PFSK-1 (cell line): Measurements from ENCODE around the gene BRIX1.

ENCODE experiments used
- FOXP2 ChIP-seq: optimal IDR thresholded peaks from 2 replicates; pipeline ENCODE3; 2011; ENCODE audit warnings: borderline replicate concordance, control low read depth, inconsistent platforms; ENCODE audit not compliant: insufficient read depth; ENCODE audit errors: extremely low read length, extremely low read depth
- POLR2AphosphoS5 ChIP-seq: IDR thresholded peaks from 2 replicates; pipeline ENCODE4 v1.6.1; 2012; ENCODE audit warnings: low read depth, mild to moderate bottlenecking, control low read depth, low read length, moderate library complexity
- SIN3A ChIP-seq: IDR thresholded peaks from 2 replicates; pipeline ENCODE4 v1.6.1; 2012; ENCODE audit warnings: mild to moderate bottlenecking, low read length, moderate library complexity, borderline replicate concordance; ENCODE audit not compliant: insufficient read depth
- TAF1 ChIP-seq: IDR thresholded peaks from 2 replicates; pipeline ENCODE4 v1.6.1; 2012; ENCODE audit warnings: low read length, control low read depth, borderline replicate concordance; ENCODE audit not compliant: insufficient read depth
- TF ChIP-seq, protein P1 (sequence below), 2 experiments: IDR thresholded peaks; 2 replicates each; pipeline versions ENCODE4 v1.6.1 to v1.8.0; 2011 to 2012; ENCODE audit warnings: low read depth in 2 of 2, low read length in 2 of 2, control low read depth in 1 of 2, inconsistent platforms in 1 of 2, mild to moderate bottlenecking in 1 of 2, moderate library complexity in 1 of 2; ENCODE audit not compliant: insufficient read depth in 1 of 2

Gene BRIX1

DNA sequence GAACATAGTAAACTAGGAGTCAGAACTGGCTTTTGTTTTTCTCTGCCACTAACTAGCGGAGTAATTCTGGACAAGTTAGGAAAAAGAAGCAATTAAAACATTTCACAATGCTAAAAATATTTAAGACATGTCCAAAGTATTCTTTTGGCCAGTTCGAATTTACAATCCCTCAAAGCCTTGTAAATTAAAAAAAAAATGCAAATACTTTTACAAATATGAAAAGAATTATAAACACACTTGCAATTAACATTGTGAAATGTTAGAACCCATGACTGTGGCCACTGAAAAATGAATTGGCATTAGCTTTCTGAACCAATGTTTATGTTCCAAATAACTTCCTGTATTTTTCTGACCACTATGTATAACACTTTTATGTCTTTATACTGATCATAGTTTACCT is 2.4 kb upstream of the BRIX1 start:
- no peak for TF ChIP-seq FOXP2
- TF ChIP-seq, protein P1, sequence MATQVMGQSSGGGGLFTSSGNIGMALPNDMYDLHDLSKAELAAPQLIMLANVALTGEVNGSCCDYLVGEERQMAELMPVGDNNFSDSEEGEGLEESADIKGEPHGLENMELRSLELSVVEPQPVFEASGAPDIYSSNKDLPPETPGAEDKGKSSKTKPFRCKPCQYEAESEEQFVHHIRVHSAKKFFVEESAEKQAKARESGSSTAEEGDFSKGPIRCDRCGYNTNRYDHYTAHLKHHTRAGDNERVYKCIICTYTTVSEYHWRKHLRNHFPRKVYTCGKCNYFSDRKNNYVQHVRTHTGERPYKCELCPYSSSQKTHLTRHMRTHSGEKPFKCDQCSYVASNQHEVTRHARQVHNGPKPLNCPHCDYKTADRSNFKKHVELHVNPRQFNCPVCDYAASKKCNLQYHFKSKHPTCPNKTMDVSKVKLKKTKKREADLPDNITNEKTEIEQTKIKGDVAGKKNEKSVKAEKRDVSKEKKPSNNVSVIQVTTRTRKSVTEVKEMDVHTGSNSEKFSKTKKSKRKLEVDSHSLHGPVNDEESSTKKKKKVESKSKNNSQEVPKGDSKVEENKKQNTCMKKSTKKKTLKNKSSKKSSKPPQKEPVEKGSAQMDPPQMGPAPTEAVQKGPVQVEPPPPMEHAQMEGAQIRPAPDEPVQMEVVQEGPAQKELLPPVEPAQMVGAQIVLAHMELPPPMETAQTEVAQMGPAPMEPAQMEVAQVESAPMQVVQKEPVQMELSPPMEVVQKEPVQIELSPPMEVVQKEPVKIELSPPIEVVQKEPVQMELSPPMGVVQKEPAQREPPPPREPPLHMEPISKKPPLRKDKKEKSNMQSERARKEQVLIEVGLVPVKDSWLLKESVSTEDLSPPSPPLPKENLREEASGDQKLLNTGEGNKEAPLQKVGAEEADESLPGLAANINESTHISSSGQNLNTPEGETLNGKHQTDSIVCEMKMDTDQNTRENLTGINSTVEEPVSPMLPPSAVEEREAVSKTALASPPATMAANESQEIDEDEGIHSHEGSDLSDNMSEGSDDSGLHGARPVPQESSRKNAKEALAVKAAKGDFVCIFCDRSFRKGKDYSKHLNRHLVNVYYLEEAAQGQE (IDR thresholded peaks at IDR 0.05; ENCODE audit: insufficient read depth in 1 of 2, low read depth in 2 of 2, low read length in 2 of 2): no peak
- TF ChIP-seq SIN3A: no peak
- TF ChIP-seq POLR2AphosphoS5: no peak
- no peak for TF ChIP-seq TAF1

GRCh38 chr5:34914671-34915138 is 806 bp upstream of the BRIX1 start:
- TF ChIP-seq, protein P1 (IDR thresholded peaks at IDR 0.05; ENCODE audit: insufficient read depth in 1 of 2, low read depth in 2 of 2, low read length in 2 of 2): no peak
- no peak for TF ChIP-seq FOXP2
- no peak for TF ChIP-seq SIN3A
- TF ChIP-seq TAF1: no peak

GRCh38 chr5:34915856-34916192 is 313 bp downstream of the BRIX1 start:
- TF ChIP-seq, protein P1 (IDR thresholded peaks at IDR 0.05; ENCODE audit: insufficient read depth in 1 of 2, low read depth in 2 of 2, low read length in 2 of 2): no peak
- no peak for TF ChIP-seq FOXP2
- TF ChIP-seq SIN3A: no peak
- no peak for TF ChIP-seq POLR2AphosphoS5
- TF ChIP-seq TAF1: no peak

DNA sequence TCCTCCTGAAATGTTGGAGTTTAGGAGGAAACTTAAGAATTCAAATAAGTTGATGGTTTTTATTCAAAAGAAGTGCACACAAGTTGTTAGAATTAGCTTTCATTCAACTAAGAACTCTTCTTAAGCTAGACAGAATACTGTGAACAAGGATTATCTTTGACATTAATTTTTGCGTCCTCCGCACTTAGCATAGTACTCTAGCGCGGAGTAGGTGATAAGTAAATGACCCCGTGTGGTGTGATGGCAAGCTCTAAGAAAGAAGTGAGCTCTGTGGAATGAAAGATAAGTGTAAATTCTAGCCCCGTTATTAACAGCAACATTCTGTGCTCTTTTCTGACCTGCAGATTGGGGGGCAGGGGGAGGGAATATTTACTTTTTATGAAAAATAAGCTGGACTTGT is 1.0 kb downstream of the BRIX1 start:
- TF ChIP-seq FOXP2 (no peak), TAF1 (no peak), POLR2AphosphoS5 (no peak), SIN3A (no peak)
- TF ChIP-seq, protein P1 (IDR thresholded peaks at IDR 0.05; ENCODE audit: insufficient read depth in 1 of 2, low read depth in 2 of 2, low read length in 2 of 2): no peak

DNA sequence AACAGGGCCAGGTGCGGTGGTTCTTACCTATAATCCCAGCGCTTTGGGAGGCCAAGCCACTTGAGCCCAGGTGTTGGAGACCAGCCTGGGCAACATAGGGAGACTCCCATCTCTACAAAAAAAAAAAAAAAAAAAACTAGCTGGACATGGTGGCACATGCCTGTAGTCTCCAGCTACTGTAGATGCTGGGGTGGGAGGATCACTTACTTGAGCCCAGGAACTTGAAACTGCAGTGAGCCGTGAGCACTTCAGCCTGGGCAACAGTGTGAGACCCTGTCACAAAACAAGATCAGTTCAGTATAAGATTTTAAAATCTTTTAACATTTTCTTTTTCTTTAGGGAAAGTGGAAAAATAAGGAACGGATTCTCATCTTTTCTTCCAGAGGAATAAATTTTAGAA is 2.5 kb downstream of the BRIX1 start:
- no peak for TF ChIP-seq SIN3A
- TF ChIP-seq FOXP2: no peak
- TF ChIP-seq TAF1: no peak
- no peak for TF ChIP-seq POLR2AphosphoS5
- TF ChIP-seq, protein P1 (IDR thresholded peaks at IDR 0.05; ENCODE audit: insufficient read depth in 1 of 2, low read depth in 2 of 2, low read length in 2 of 2): no peak
